ENCODE measurements around the gene TRAF1.

DNA sequence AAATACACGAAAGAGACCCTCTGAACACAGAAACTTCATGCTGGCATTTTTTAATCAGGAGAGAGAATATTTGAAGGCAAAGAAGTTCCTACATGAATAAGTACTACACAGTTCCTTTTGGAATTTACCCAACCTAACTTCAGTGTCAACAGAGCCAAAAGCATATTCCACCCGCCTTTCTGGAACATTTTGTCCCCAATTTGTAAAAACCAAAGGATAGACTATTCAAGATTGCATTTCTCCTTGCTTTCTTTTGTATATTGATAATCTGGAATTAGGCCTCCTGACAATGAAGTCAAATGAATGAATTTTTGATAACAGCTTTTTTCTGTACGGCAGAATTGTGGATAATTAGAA lies 39.4 kb upstream of the TRAF1 start:
- TF ChIP-seq, protein P1, sequence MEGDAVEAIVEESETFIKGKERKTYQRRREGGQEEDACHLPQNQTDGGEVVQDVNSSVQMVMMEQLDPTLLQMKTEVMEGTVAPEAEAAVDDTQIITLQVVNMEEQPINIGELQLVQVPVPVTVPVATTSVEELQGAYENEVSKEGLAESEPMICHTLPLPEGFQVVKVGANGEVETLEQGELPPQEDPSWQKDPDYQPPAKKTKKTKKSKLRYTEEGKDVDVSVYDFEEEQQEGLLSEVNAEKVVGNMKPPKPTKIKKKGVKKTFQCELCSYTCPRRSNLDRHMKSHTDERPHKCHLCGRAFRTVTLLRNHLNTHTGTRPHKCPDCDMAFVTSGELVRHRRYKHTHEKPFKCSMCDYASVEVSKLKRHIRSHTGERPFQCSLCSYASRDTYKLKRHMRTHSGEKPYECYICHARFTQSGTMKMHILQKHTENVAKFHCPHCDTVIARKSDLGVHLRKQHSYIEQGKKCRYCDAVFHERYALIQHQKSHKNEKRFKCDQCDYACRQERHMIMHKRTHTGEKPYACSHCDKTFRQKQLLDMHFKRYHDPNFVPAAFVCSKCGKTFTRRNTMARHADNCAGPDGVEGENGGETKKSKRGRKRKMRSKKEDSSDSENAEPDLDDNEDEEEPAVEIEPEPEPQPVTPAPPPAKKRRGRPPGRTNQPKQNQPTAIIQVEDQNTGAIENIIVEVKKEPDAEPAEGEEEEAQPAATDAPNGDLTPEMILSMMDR (IDR thresholded peaks at IDR 0.05): no peak
- TF ChIP-seq POLR2AphosphoS5 (IDR thresholded peaks at IDR 0.05; ENCODE audit: low read depth, low read length) (no peak), SIN3A (IDR thresholded peaks at IDR 0.05; ENCODE audit: borderline replicate concordance, insufficient read depth, low read depth, low read length) (no peak), TCF7L2 (IDR thresholded peaks at IDR 0.05; ENCODE audit: low read depth, low read length) (no peak)
- TF ChIP-seq, protein P2, sequence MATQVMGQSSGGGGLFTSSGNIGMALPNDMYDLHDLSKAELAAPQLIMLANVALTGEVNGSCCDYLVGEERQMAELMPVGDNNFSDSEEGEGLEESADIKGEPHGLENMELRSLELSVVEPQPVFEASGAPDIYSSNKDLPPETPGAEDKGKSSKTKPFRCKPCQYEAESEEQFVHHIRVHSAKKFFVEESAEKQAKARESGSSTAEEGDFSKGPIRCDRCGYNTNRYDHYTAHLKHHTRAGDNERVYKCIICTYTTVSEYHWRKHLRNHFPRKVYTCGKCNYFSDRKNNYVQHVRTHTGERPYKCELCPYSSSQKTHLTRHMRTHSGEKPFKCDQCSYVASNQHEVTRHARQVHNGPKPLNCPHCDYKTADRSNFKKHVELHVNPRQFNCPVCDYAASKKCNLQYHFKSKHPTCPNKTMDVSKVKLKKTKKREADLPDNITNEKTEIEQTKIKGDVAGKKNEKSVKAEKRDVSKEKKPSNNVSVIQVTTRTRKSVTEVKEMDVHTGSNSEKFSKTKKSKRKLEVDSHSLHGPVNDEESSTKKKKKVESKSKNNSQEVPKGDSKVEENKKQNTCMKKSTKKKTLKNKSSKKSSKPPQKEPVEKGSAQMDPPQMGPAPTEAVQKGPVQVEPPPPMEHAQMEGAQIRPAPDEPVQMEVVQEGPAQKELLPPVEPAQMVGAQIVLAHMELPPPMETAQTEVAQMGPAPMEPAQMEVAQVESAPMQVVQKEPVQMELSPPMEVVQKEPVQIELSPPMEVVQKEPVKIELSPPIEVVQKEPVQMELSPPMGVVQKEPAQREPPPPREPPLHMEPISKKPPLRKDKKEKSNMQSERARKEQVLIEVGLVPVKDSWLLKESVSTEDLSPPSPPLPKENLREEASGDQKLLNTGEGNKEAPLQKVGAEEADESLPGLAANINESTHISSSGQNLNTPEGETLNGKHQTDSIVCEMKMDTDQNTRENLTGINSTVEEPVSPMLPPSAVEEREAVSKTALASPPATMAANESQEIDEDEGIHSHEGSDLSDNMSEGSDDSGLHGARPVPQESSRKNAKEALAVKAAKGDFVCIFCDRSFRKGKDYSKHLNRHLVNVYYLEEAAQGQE (IDR thresholded peaks at IDR 0.05; ENCODE audit: insufficient read depth in 1 of 2, low read depth in 2 of 2, low read length in 1 of 2): no peak

Data from Panc1 (cell line).